Measurements from ENCODE around the gene LTBP4.
"Not testable (repeated sequence)": the region's sequence is repeated elsewhere in the genome, so short reads cannot be mapped to it uniquely, and the experiment has no call there.

The LTBP4 gene

DNA sequence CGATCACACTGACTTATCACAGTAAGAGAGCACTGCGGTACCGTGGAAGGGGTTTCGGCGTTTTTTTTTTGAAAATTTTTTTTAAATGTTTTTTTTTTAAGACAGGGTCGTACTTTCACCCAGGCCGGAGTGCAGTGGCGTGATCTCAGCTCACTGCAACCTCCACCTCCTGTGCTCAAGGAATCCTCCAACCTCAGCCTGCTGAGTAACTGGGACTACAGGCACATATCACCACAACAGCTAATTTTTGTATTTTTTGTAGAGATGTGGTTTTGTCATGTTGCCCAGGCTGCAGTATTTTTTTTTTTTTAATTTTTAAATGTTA, 19.0 kb downstream of the LTBP4 start:
- H3K27me3 ChIP-seq (ENCODE audit: control insufficient read depth in 2 of 2, insufficient read depth in 2 of 2, low read length in 2 of 2) = no peaks in the 10 kb centered on the region
- H3K27ac ChIP-seq (ENCODE audit: low read depth in 2 of 2, low read length in 2 of 2) = no peak overlapping the region
- no peaks in the 10 kb centered on the region for H3K9me3 ChIP-seq (ENCODE audit: control insufficient read depth in 2 of 2, low read length in 2 of 2)
- peaks cover 0 to 7% of the 10 kb centered on the region in 2 donors for H3K4me1 ChIP-seq (ENCODE audit: control insufficient read depth in 2 of 2, insufficient read depth in 2 of 2, low read length in 2 of 2)
- no peak overlapping the region for H3K9ac ChIP-seq (ENCODE audit: low read depth in 1 of 2, low read length in 2 of 2)
- no peak overlapping the region for H3K4me3 ChIP-seq (ENCODE audit: low read length in 2 of 2)
- H3K36me3 ChIP-seq (ENCODE audit: control insufficient read depth in 2 of 2, insufficient read depth in 2 of 2, low read length in 2 of 2) = peaks cover 27 to 37% of the 10 kb centered on the region in 2 donors

DNA sequence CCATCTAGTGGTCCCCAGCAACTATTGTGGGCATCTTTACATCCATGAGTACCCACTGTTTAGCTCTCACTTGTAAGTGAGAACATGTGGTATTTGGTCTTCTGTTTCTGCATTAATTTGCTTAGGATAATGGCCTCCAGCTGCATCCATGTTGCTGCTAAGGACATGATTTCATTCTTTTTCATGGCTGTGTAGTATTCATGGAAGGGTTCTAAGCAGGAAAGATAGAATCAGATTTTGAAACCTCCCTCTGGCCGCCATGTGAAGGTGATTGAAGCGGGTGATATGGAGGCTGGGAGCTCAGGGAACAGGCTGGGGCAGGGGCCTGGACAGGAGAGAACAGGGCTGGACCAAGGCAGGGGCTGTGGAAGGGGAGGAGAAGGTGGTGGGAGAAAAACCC, 20.1 kb downstream of the LTBP4 start:
- Histone ChIP-seq H3K4me1 (ENCODE audit: control insufficient read depth in 2 of 2, insufficient read depth in 2 of 2, low read length in 2 of 2) (no peaks in the 10 kb centered on the region), H3K27me3 (ENCODE audit: control insufficient read depth in 2 of 2, insufficient read depth in 2 of 2, low read length in 2 of 2) (no peaks in the 10 kb centered on the region), H3K27ac (ENCODE audit: low read depth in 2 of 2, low read length in 2 of 2) (no peak overlapping the region), H3K4me3 (ENCODE audit: low read length in 2 of 2) (no peak overlapping the region), H3K36me3 (ENCODE audit: control insufficient read depth in 2 of 2, insufficient read depth in 2 of 2, low read length in 2 of 2) (peaks cover 33 to 48% of the 10 kb centered on the region in 2 donors), H3K9me3 (ENCODE audit: control insufficient read depth in 2 of 2, low read length in 2 of 2) (no peaks in the 10 kb centered on the region), H3K9ac (ENCODE audit: low read depth in 1 of 2, low read length in 2 of 2) (no peak overlapping the region)

DNA sequence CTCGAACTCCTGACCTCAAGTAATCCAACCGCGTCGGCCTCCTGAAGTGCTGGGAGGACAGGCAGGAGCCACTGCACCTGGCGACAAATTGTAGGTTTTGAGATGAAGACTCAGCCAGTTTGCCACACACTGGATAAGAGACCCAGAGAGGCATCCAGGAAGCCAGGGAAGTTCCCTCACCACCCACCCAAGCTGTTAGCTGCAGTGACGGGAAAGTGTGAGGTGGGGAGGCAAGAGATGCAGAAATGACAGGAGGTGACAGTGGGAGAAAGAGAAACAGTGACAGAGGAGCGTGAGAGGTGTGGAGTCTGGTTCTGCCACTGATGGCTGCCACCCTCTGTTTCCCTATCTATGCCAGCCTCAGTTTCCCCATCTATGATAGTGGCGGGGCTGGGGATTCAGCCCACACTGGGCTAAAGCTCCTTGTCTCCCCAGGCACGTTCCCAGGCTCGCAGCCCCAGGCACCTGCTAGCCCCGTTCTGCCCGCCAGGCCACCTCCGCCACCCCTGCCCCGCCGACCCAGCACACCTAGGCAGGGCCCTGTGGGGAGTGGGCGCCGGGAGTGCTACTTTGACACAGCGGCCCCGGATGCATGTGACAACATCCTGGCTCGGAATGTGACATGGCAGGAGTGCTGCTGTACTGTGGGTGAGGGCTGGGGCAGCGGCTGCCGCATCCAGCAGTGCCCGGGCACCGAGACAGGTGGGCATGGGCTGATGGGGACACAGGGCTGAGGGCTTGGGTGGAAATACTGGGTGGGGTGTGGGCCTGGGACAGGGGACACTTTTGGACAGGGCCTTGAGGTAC, 21.0 kb downstream of the LTBP4 start:
- no peak overlapping the region for H3K4me3 ChIP-seq (ENCODE audit: low read length in 2 of 2)
- no peak overlapping the region for H3K9ac ChIP-seq (ENCODE audit: low read depth in 1 of 2, low read length in 2 of 2)
- no peaks in the 10 kb centered on the region for H3K4me1 ChIP-seq (ENCODE audit: control insufficient read depth in 2 of 2, insufficient read depth in 2 of 2, low read length in 2 of 2)
- H3K9me3 ChIP-seq (ENCODE audit: control insufficient read depth in 2 of 2, low read length in 2 of 2) = no peaks in the 10 kb centered on the region
- H3K27ac ChIP-seq (ENCODE audit: low read depth in 2 of 2, low read length in 2 of 2) = no peak overlapping the region
- H3K36me3 ChIP-seq (ENCODE audit: control insufficient read depth in 2 of 2, insufficient read depth in 2 of 2, low read length in 2 of 2) = peaks cover 33 to 51% of the 10 kb centered on the region in 2 donors
- no peaks in the 10 kb centered on the region for H3K27me3 ChIP-seq (ENCODE audit: control insufficient read depth in 2 of 2, insufficient read depth in 2 of 2, low read length in 2 of 2)

DNA sequence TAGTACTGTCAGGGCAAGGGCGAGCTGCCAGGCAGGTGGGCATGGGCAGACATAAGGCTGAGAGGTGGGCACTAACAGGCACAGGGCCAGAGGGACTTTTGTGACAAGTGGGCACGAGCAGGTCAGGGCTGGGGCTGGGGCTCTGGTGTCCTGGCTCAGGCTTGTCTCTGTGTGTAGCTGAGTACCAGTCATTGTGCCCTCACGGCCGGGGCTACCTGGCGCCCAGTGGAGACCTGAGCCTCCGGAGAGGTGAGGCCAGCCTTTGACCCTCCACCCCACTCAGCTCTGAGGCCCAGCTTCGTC, 21.6 kb downstream of the LTBP4 start:
- no peaks in the 10 kb centered on the region for H3K9me3 ChIP-seq (ENCODE audit: control insufficient read depth in 2 of 2, low read length in 2 of 2)
- H3K4me1 ChIP-seq (ENCODE audit: control insufficient read depth in 2 of 2, insufficient read depth in 2 of 2, low read length in 2 of 2) = no peaks in the 10 kb centered on the region
- no peak overlapping the region for H3K9ac ChIP-seq (ENCODE audit: low read depth in 1 of 2, low read length in 2 of 2)
- no peaks in the 10 kb centered on the region for H3K27me3 ChIP-seq (ENCODE audit: control insufficient read depth in 2 of 2, insufficient read depth in 2 of 2, low read length in 2 of 2)
- H3K27ac ChIP-seq (ENCODE audit: low read depth in 2 of 2, low read length in 2 of 2) = no peak overlapping the region
- H3K4me3 ChIP-seq (ENCODE audit: low read length in 2 of 2) = no peak overlapping the region
- peaks cover 33 to 51% of the 10 kb centered on the region in 2 donors for H3K36me3 ChIP-seq (ENCODE audit: control insufficient read depth in 2 of 2, insufficient read depth in 2 of 2, low read length in 2 of 2)

DNA sequence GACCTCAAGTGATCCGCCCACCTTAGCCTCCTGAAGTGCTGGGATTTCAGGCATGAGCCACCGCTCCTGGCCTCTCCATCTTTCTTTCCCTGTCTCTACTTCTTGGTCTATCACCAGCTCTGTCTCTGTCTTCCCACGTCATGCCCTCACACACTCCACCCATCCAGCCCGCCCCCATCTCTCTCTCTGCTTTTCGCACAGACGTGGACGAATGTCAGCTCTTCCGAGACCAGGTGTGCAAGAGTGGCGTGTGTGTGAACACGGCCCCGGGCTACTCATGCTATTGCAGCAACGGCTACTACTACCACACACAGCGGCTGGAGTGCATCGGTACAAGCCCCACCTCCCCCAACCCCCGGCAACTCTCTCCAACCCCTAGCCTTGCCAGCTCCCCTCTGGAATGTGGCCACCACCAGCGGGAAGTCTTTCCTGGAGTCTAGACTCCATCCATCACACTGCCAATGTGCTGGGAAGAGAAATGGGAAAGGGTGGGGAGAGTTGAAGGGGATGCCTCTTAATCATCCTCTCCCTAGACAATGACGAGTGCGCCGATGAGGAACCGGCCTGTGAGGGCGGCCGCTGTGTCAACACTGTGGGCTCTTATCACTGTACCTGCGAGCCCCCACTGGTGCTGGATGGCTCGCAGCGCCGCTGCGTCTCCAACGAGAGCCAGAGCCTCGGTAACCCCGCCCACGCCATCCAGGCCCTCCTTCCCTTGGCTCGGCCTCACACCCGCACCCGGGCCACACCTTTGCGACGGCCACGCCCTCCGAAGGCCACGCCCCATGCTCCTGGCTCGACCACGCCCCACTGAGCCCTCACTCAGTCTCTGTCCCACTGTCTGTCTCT, 22.5 kb downstream of the LTBP4 start:
- no peak overlapping the region for H3K9ac ChIP-seq (ENCODE audit: low read depth in 1 of 2, low read length in 2 of 2)
- H3K27me3 ChIP-seq (ENCODE audit: control insufficient read depth in 2 of 2, insufficient read depth in 2 of 2, low read length in 2 of 2) = no peaks in the 10 kb centered on the region
- H3K27ac ChIP-seq (ENCODE audit: low read depth in 2 of 2, low read length in 2 of 2) = no peak overlapping the region
- no peaks in the 10 kb centered on the region for H3K9me3 ChIP-seq (ENCODE audit: control insufficient read depth in 2 of 2, low read length in 2 of 2)
- peaks cover 33 to 47% of the 10 kb centered on the region in 2 donors for H3K36me3 ChIP-seq (ENCODE audit: control insufficient read depth in 2 of 2, insufficient read depth in 2 of 2, low read length in 2 of 2)
- no peak overlapping the region for H3K4me3 ChIP-seq (ENCODE audit: low read length in 2 of 2)
- H3K4me1 ChIP-seq (ENCODE audit: control insufficient read depth in 2 of 2, insufficient read depth in 2 of 2, low read length in 2 of 2) = no peaks in the 10 kb centered on the region

DNA sequence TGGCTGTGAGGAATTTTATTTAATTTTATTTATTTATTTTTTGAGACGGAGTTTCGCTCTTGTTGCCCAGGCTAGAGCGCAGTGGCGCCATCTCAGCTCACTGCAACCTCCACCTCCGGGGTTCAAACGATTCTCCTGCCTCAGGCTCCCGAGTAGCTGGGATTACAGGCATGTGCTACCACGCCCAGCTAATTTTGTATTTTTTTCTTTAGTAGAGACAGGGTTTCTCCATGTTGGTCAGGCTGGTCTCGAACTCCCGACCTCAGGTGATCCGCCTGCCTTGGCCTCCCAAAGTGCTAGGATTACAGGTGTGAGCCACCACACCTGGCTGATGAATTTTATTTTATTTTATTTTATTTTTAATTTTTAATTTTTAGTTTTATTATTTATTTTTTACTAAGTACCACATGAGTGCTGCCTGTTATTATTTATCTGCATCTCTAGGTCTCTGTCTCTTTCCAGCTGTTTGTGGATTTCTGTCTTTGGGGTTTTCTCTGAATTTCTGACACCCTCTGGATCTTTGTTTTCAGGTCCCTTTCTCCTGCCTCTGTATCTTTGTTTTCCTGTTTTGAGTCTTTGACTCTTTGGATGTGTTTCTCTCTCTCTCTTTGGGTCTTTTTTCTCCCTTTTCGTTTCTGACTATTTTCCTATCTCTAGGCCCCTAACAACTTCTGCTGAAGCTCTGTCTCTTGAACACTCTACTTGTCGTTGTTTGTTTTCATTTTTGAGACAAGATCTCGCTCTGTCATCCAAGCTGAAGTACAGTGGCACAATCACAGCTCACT, 23.4 kb downstream of the LTBP4 start:
- not testable (repeated sequence) for H3K4me1 ChIP-seq (ENCODE audit: control insufficient read depth in 2 of 2, insufficient read depth in 2 of 2, low read length in 2 of 2); H3K9ac ChIP-seq (ENCODE audit: low read depth in 1 of 2, low read length in 2 of 2); H3K27ac ChIP-seq (ENCODE audit: low read depth in 2 of 2, low read length in 2 of 2); H3K27me3 ChIP-seq (ENCODE audit: control insufficient read depth in 2 of 2, insufficient read depth in 2 of 2, low read length in 2 of 2); H3K4me3 ChIP-seq (ENCODE audit: low read length in 2 of 2); H3K9me3 ChIP-seq (ENCODE audit: control insufficient read depth in 2 of 2, low read length in 2 of 2)
- peaks cover 31 to 39% of the 10 kb centered on the region in 2 donors for H3K36me3 ChIP-seq (ENCODE audit: control insufficient read depth in 2 of 2, insufficient read depth in 2 of 2, low read length in 2 of 2)

DNA sequence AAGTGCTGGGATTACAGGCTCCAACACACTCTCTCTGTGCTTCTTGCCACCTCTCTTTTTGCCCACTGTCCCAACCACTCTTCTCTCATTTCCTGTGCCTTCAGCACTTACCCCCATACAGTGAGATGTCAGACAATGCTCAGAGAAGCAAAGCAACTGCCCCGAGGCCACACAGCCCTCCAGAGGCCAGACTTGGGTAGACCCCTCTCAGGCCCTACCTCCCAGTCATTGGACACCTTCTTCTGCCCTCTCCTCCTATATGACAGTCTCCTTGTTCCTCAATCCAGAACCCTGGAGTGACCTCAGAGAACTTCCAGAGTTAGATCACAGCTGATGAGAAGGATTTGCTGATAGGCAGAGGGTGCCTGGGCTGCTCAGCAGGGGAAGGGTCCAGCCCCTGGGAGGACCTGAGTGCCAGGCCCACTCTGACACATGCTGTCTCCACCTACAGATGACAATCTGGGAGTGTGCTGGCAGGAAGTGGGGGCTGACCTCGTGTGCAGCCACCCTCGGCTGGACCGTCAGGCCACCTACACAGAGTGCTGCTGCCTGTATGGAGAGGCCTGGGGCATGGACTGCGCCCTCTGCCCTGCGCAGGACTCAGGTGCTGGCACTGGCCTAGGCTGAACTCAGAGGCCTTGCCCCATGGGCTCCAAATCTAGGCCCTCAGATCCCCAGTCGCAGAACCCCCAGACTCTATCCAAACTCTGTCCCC, 24.4 kb downstream of the LTBP4 start:
- H3K9ac ChIP-seq (ENCODE audit: low read depth in 1 of 2, low read length in 2 of 2) = no peak overlapping the region
- no peaks in the 10 kb centered on the region for H3K9me3 ChIP-seq (ENCODE audit: control insufficient read depth in 2 of 2, low read length in 2 of 2)
- H3K27ac ChIP-seq (ENCODE audit: low read depth in 2 of 2, low read length in 2 of 2) = no peak overlapping the region
- no peaks in the 10 kb centered on the region for H3K27me3 ChIP-seq (ENCODE audit: control insufficient read depth in 2 of 2, insufficient read depth in 2 of 2, low read length in 2 of 2)
- H3K36me3 ChIP-seq (ENCODE audit: control insufficient read depth in 2 of 2, insufficient read depth in 2 of 2, low read length in 2 of 2) = peaks cover 31 to 32% of the 10 kb centered on the region in 2 donors
- no peaks in the 10 kb centered on the region for H3K4me1 ChIP-seq (ENCODE audit: control insufficient read depth in 2 of 2, insufficient read depth in 2 of 2, low read length in 2 of 2)
- no peak overlapping the region for H3K4me3 ChIP-seq (ENCODE audit: low read length in 2 of 2)

DNA sequence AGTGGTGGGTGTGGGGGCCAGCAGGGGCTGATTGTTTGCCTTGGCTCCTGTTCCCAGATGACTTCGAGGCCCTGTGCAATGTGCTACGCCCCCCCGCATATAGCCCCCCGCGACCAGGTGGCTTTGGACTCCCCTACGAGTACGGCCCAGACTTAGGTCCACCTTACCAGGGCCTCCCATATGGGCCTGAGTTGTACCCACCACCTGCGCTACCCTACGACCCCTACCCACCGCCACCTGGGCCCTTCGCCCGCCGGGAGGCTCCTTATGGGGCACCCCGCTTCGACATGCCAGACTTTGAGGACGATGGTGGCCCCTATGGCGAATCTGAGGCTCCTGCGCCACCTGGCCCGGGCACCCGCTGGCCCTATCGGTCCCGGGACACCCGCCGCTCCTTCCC, 25.7 kb downstream of the LTBP4 start:
- H3K27me3 ChIP-seq (ENCODE audit: control insufficient read depth in 2 of 2, insufficient read depth in 2 of 2, low read length in 2 of 2) = no peaks in the 10 kb centered on the region
- no peak overlapping the region for H3K9ac ChIP-seq (ENCODE audit: low read depth in 1 of 2, low read length in 2 of 2)
- no peaks in the 10 kb centered on the region for H3K9me3 ChIP-seq (ENCODE audit: control insufficient read depth in 2 of 2, low read length in 2 of 2)
- no peak overlapping the region for H3K4me3 ChIP-seq (ENCODE audit: low read length in 2 of 2)
- H3K4me1 ChIP-seq (ENCODE audit: control insufficient read depth in 2 of 2, insufficient read depth in 2 of 2, low read length in 2 of 2) = no peaks in the 10 kb centered on the region
- H3K27ac ChIP-seq (ENCODE audit: low read depth in 2 of 2, low read length in 2 of 2) = no peak overlapping the region
- H3K36me3 ChIP-seq (ENCODE audit: control insufficient read depth in 2 of 2, insufficient read depth in 2 of 2, low read length in 2 of 2) = peaks cover 23 to 25% of the 10 kb centered on the region in 2 donors

DNA sequence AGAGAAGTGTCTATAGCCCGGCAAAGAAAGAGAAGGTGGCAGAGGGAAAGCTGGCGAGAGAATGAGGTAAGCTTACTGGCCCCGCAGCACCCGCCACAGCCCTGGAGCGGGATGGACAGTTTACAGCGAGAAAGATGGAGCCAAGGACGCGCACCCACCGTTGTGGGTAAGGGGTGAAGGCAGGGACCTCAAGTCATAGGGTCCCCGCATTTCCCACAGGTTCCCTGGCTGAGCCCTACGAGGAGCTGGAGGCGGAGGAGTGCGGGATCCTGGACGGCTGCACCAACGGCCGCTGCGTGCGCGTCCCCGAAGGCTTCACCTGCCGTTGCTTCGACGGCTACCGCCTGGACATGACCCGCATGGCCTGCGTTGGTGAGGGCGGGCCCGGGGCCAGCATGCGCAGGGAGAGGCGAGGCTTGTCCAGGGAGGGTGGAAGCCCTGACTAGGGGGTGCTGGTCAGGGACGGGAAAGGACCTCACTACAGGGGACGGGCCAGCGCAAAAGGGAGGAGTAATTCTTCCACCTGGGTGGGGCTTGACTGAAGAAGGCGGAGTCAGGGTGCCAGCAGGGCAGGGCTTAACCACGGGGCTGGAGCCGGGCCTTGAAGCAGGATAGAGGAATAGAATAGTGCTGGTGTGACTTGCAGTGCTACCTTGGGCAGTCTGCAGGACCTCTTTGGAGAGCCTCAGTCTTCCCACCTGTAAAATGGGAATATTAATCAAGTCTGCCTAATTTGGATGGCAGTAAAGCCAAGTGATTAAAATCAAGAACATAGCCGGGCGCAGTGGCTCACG, 26.5 kb downstream of the LTBP4 start:
- H3K4me1 ChIP-seq (ENCODE audit: control insufficient read depth in 2 of 2, insufficient read depth in 2 of 2, low read length in 2 of 2) = no peaks in the 10 kb centered on the region
- no peaks in the 10 kb centered on the region for H3K9me3 ChIP-seq (ENCODE audit: control insufficient read depth in 2 of 2, low read length in 2 of 2)
- H3K9ac ChIP-seq (ENCODE audit: low read depth in 1 of 2, low read length in 2 of 2) = no peak overlapping the region
- no peak overlapping the region for H3K27ac ChIP-seq (ENCODE audit: low read depth in 2 of 2, low read length in 2 of 2)
- no peak overlapping the region for H3K4me3 ChIP-seq (ENCODE audit: low read length in 2 of 2)
- H3K36me3 ChIP-seq (ENCODE audit: control insufficient read depth in 2 of 2, insufficient read depth in 2 of 2, low read length in 2 of 2) = peaks cover 17 to 20% of the 10 kb centered on the region in 2 donors
- H3K27me3 ChIP-seq (ENCODE audit: control insufficient read depth in 2 of 2, insufficient read depth in 2 of 2, low read length in 2 of 2) = no peaks in the 10 kb centered on the region
